Retina (tissue), 1 donor: ENCODE results near the gene TRAF3.

Experiments used
- DNase-seq: peaks from one replicate; pipeline ENCODE4 v3.0.0-alpha.2; 2016

Gene TRAF3

GRCh38 chr14:102943454-102943853 lies 166.2 kb downstream of the TRAF3 start:
- no peak for DNase-seq

GRCh38 chr14:102943979-102944378 lies 166.7 kb downstream of the TRAF3 start:
- DNase-seq, result no peak

GRCh38 chr14:102944448-102945330 lies 167.4 kb downstream of the TRAF3 start:
- DNase-seq, result no peak

GRCh38 chr14:102945346-102946130 lies 168.3 kb downstream of the TRAF3 start:
- DNase-seq, result no peak

- DNase-seq, result no peak
Measured at GRCh38 chr14:102947321-102948103, 170.3 kb downstream of the TRAF3 start.

GRCh38 chr14:102948698-102949061 lies 171.4 kb downstream of the TRAF3 start:
- DNase-seq, result no peak

GRCh38 chr14:102949062-102949800 lies 172.0 kb downstream of the TRAF3 start:
- DNase-seq, result no peak

- DNase-seq, result no peak
Measured at GRCh38 chr14:102949801-102950451, 172.7 kb downstream of the TRAF3 start.

- DNase-seq, result no peak
Measured at GRCh38 chr14:102951034-102951433, 173.8 kb downstream of the TRAF3 start.

- DNase-seq, result no peak
Measured at GRCh38 chr14:102951799-102952198, 174.6 kb downstream of the TRAF3 start.

- no peak for DNase-seq
Measured at GRCh38 chr14:102952276-102952675, 175.0 kb downstream of the TRAF3 start.

- no peak for DNase-seq
Measured at GRCh38 chr14:102953100-102953499, 175.9 kb downstream of the TRAF3 start.

- DNase-seq, result no peak
Measured at GRCh38 chr14:102954081-102954789, 177.0 kb downstream of the TRAF3 start.

GRCh38 chr14:102955636-102956408 lies 178.6 kb downstream of the TRAF3 start:
- DNase-seq, result no peak

- DNase-seq, result no peak
Measured at GRCh38 chr14:102957222-102957621, 180.0 kb downstream of the TRAF3 start.

- DNase-seq, result no peak
Measured at GRCh38 chr14:102958461-102958860, 181.2 kb downstream of the TRAF3 start.
